Panc1 (cell line): ENCODE results near the gene FNIP2.

ENCODE experiments used
- CTCF ChIP-seq: fragments of 450-650 bp; IDR thresholded peaks from 2 replicates; pipeline ENCODE4 v1.5.1; 2017; ENCODE audit warnings: mild to moderate bottlenecking
- REST ChIP-seq, 2 experiments: IDR thresholded peaks; 2 replicates each; pipeline ENCODE4 v1.6.1; 2011 to 2012; ENCODE audit warnings: low read depth in 2 of 2, control low read depth in 1 of 2, low read length in 1 of 2, mild to moderate bottlenecking in 1 of 2, moderate library complexity in 1 of 2; ENCODE audit not compliant: insufficient read depth in 1 of 2
- SIN3A ChIP-seq: IDR thresholded peaks from 2 replicates; pipeline ENCODE4 v1.6.1; 2012; ENCODE audit warnings: low read depth, mild to moderate bottlenecking, low read length, moderate library complexity, borderline replicate concordance; ENCODE audit not compliant: insufficient read depth

GRCh38 chr4:158912806-158913205 lies 144.0 kb downstream of the FNIP2 start:
- TF ChIP-seq CTCF (no peak), REST (IDR thresholded peaks at IDR 0.05; ENCODE audit: insufficient read depth in 1 of 2, low read depth in 2 of 2, low read length in 1 of 2) (no peak), SIN3A (no peak)
